ENCODE results near the gene IHH. TPM values are rescaled to one million over a fixed set of nuclear protein-coding genes. Genes with fewer than 3 reads are reported as not detected.

The IHH gene
- total RNA-seq, 1 donor from 2014 or later: not detected

DNA sequence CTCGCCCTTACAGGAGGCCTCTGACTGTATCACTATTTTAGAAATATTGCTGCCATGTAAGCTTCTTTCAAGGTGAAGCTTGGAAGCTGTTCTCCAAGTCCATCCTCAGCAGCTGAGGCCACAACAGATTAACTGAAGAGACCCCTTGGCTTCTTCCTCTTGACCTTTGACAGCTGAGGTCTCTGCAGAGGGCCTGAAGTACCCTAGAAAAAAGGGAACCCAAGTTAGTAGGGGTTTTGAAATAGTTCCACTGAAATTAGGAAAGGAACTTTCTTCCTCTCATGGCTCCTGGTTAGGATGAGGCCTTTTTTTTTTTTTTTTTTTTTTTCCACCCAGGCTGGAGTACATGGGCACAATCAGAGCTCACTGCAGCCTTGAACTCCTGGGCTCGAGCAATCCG lies 15.5 kb upstream of the IHH start:
- no peak for DNase-seq (ENCODE audit: low read depth)
- H3K4me3 ChIP-seq (ENCODE audit: low read depth, low read length): no peak overlapping the region
- TF ChIP-seq, protein P1, sequence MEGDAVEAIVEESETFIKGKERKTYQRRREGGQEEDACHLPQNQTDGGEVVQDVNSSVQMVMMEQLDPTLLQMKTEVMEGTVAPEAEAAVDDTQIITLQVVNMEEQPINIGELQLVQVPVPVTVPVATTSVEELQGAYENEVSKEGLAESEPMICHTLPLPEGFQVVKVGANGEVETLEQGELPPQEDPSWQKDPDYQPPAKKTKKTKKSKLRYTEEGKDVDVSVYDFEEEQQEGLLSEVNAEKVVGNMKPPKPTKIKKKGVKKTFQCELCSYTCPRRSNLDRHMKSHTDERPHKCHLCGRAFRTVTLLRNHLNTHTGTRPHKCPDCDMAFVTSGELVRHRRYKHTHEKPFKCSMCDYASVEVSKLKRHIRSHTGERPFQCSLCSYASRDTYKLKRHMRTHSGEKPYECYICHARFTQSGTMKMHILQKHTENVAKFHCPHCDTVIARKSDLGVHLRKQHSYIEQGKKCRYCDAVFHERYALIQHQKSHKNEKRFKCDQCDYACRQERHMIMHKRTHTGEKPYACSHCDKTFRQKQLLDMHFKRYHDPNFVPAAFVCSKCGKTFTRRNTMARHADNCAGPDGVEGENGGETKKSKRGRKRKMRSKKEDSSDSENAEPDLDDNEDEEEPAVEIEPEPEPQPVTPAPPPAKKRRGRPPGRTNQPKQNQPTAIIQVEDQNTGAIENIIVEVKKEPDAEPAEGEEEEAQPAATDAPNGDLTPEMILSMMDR (conservative IDR thresholded peaks at IDR 0.05; ENCODE audit: low read depth, low read length): no peak

- DNase-seq (ENCODE audit: low read depth): no peak
- TF ChIP-seq, protein P1 (conservative IDR thresholded peaks at IDR 0.05; ENCODE audit: low read depth, low read length): peak; percentile 77
- H3K4me3 ChIP-seq (ENCODE audit: low read depth, low read length): no peak overlapping the region
Observed at GRCh38 chr2:219073413-219074129, 12.8 kb upstream of the IHH start.

DNA sequence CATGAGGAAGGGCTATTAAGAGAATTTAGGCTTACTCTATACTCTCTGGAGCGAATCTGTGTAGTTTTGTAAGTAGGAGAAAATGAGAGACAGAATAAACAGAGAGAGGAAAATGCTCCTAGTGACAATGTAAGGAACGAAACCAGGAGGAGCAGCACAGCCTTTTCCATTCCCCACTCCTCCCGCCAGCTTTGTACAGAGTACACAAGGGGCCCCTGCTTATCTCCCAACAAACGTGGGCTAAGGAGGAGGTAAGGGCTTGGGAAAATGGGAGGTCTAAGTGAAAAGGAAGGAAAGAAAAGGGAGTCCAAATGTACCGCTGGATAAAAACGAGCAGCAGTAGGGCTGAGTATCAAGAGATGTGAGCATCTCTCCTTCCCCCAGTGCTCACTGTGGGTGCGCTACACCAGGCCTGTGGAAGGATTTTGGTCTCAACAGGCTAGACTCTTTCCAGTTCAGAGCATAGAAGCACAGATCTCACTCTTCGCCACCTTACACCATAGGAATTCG lies 12.1 kb upstream of the IHH start:
- TF ChIP-seq, protein P1 (conservative IDR thresholded peaks at IDR 0.05; ENCODE audit: low read depth, low read length): no peak
- DNase-seq (ENCODE audit: low read depth): no peak
- no peak overlapping the region for H3K4me3 ChIP-seq (ENCODE audit: low read depth, low read length)

- TF ChIP-seq, protein P1 (conservative IDR thresholded peaks at IDR 0.05; ENCODE audit: low read depth, low read length): no peak
- no peak for DNase-seq (ENCODE audit: low read depth)
- H3K4me3 ChIP-seq (ENCODE audit: low read depth, low read length): no peak overlapping the region
Observed at GRCh38 chr2:219071131-219071816, 10.6 kb upstream of the IHH start.

GRCh38 chr2:219065484-219065883 lies 4.8 kb upstream of the IHH start:
- H3K4me3 ChIP-seq (ENCODE audit: low read depth, low read length): no peak overlapping the region
- TF ChIP-seq, protein P1 (conservative IDR thresholded peaks at IDR 0.05; ENCODE audit: low read depth, low read length): no peak
- DNase-seq (ENCODE audit: low read depth): no peak

GRCh38 chr2:219062081-219062480 lies 1.4 kb upstream of the IHH start:
- H3K4me3 ChIP-seq (ENCODE audit: low read depth, low read length): no peak overlapping the region
- TF ChIP-seq, protein P1 (conservative IDR thresholded peaks at IDR 0.05; ENCODE audit: low read depth, low read length): no peak
- DNase-seq (ENCODE audit: low read depth): no peak
